GM12892 (cell line): ENCODE results near the gene CYP1A2.

Experiments used
- POLR2AphosphoS5 ChIP-seq: IDR thresholded peaks from 2 replicates; pipeline ENCODE4 v1.6.1; 2011; ENCODE audit warnings: low read depth, low read length, control low read depth
- TAF1 ChIP-seq: IDR thresholded peaks from 2 replicates; pipeline ENCODE4 v1.6.1; 2011; ENCODE audit warnings: low read depth, mild to moderate bottlenecking, control low read depth, low read length, borderline replicate concordance

DNA sequence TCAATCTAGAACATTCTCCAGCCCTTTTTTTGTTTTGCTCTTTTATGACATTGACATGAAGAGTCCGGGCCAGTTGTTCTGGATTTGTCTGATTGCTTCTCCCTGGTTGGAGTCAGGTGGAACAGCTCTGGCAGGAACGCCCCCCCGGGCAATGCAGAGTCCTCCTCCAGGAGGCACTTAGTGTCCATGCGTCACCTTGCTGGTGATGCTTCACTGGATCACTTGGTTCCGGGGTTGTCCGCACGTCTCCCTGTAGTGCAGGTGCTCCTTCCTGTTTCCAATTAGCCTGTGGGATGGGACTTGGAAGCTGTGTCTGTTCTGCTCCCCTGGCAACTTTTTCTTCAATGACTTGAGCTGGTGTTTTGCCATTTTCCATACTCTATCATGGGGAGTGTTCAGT is 43.0 kb downstream of the CYP1A2 start:
- TF ChIP-seq POLR2AphosphoS5 (no peak), TAF1 (no peak)
